Liver (tissue), 9 donors: ENCODE data around the gene KLF1. TPM values are rescaled to one million over a fixed set of nuclear protein-coding genes. Genes with fewer than 3 reads are reported as not detected.

ENCODE experiments used
- DNase-seq: peaks from one replicate; pipeline ENCODE4 v3.0.0-alpha.2; 2017; ENCODE audit warnings: low spot score
- H3K27ac ChIP-seq, 2 donors: one replicate each; pipeline ENCODE4 v1.7.0; 2013; ENCODE audit warnings: inconsistent platforms in 2 of 2, low read length in 2 of 2, control low read depth in 1 of 2, low read depth in 1 of 2, mild to moderate bottlenecking in 1 of 2
- H3K27me3 ChIP-seq, 4 donors: one replicate each; pipeline versions ENCODE4 v1.6.1 to v1.7.0; 2013; ENCODE audit warnings: low read length in 3 of 4, inconsistent platforms in 1 of 4, mild to moderate bottlenecking in 1 of 4, moderate library complexity in 1 of 4; ENCODE audit not compliant: control insufficient read depth in 4 of 4, insufficient read depth in 4 of 4
- H3K36me3 ChIP-seq, 4 donors: one replicate each; pipeline versions ENCODE4 v1.6.1 to v1.7.0; 2013; ENCODE audit warnings: low read length in 3 of 4, mild to moderate bottlenecking in 3 of 4, low read depth in 1 of 4, moderate library complexity in 1 of 4; ENCODE audit not compliant: control insufficient read depth in 4 of 4, insufficient read depth in 3 of 4
- H3K4me1 ChIP-seq, 4 donors: one replicate each; pipeline versions ENCODE4 v1.6.1 to v1.7.0; 2013; ENCODE audit warnings: low read length in 3 of 4, mild to moderate bottlenecking in 3 of 4, moderate library complexity in 1 of 4; ENCODE audit not compliant: control insufficient read depth in 4 of 4, insufficient read depth in 4 of 4
- H3K4me3 ChIP-seq, 3 donors: one replicate each; pipeline versions ENCODE4 v1.6.1 to v1.7.0; 2013; ENCODE audit warnings: low read length in 3 of 3, control low read depth in 1 of 3, low read depth in 1 of 3, mild to moderate bottlenecking in 1 of 3
- H3K9ac ChIP-seq, 2 donors: one replicate each; pipeline ENCODE4 v1.7.0; 2013; ENCODE audit warnings: low read length in 2 of 2, mild to moderate bottlenecking in 2 of 2, moderate library complexity in 2 of 2, control low read depth in 1 of 2, low read depth in 1 of 2
- H3K9me3 ChIP-seq, 4 donors: one replicate each; pipeline versions ENCODE4 v1.6.1 to v1.7.0; 2013; ENCODE audit warnings: low read length in 3 of 4; ENCODE audit not compliant: control insufficient read depth in 4 of 4
- ATF3 ChIP-seq: IDR thresholded peaks from 2 replicates; pipeline ENCODE4 v1.6.1; 2016; ENCODE audit warnings: antibody characterized with exemption
- CTCF ChIP-seq: fragments of 150-350 bp; IDR thresholded peaks from 2 replicates; pipeline ENCODE4 v1.5.1; 2017; ENCODE audit warnings: improper control_type of control experiment, low read depth, low read length; ENCODE audit not compliant: missing input control
- FOXA1 ChIP-seq: IDR thresholded peaks from 2 replicates; pipeline ENCODE4 v1.6.1; 2016; ENCODE audit warnings: antibody characterized with exemption
- FOXA2 ChIP-seq: IDR thresholded peaks from 2 replicates; pipeline ENCODE4 v1.6.1; 2016; ENCODE audit warnings: antibody characterized with exemption
- GABPA ChIP-seq, 2 donors: IDR thresholded peaks in 1 of 2; conservative IDR thresholded peaks in 1 of 2; 2 replicates each; pipeline ENCODE4 v1.6.1; 2016; ENCODE audit warnings: antibody characterized with exemption in 2 of 2, mild to moderate bottlenecking in 1 of 2, moderate library complexity in 1 of 2
- HNF4G ChIP-seq: IDR thresholded peaks from 2 replicates; pipeline ENCODE4 v1.6.1; 2016; ENCODE audit warnings: antibody characterized with exemption
- JUND ChIP-seq, 2 donors: IDR thresholded peaks; 2 replicates each; pipeline ENCODE4 v1.6.1; 2016; ENCODE audit warnings: antibody characterized with exemption in 2 of 2
- MAX ChIP-seq: IDR thresholded peaks from 2 replicates; pipeline ENCODE4 v1.6.1; 2016; ENCODE audit warnings: antibody characterized with exemption
- NR2F2 ChIP-seq: IDR thresholded peaks from 2 replicates; pipeline ENCODE4 v1.6.1; 2016; ENCODE audit warnings: antibody characterized with exemption
- RAD21 ChIP-seq, 2 donors: IDR thresholded peaks; 2 replicates each; pipeline ENCODE4 v1.6.1; 2016; ENCODE audit warnings: antibody characterized with exemption in 2 of 2, mild to moderate bottlenecking in 2 of 2
- REST ChIP-seq: IDR thresholded peaks from 2 replicates; pipeline ENCODE4 v1.6.1; 2016; ENCODE audit warnings: antibody characterized with exemption, mild to moderate bottlenecking
- RXRA ChIP-seq, 2 donors: IDR thresholded peaks; 2 replicates each; pipeline ENCODE4 v1.6.1; 2017 to 2018; ENCODE audit warnings: antibody characterized with exemption in 2 of 2, mild to moderate bottlenecking in 1 of 2
- SP1 ChIP-seq: IDR thresholded peaks from 2 replicates; pipeline ENCODE4 v1.6.1; 2018; ENCODE audit warnings: antibody characterized with exemption, mild to moderate bottlenecking
- YY1 ChIP-seq: IDR thresholded peaks from 2 replicates; pipeline ENCODE4 v1.6.1; 2016; ENCODE audit warnings: antibody characterized with exemption, mild to moderate bottlenecking
- ZBTB33 ChIP-seq: IDR thresholded peaks from 2 replicates; pipeline ENCODE4 v1.6.1; 2016; ENCODE audit warnings: antibody characterized with exemption
- WGBS: extraction: QIAGEN DNeasy Blood & Tissue Kit; methylation state at CpG from one replicate; pipeline ENCODE4 v1.1.7; 2013; 5-methylcytosine and 5-hydroxymethylcytosine counted together
- polyA plus RNA-seq, 2 donors: library from polyadenylated mRNA; stranded (reverse) in 1 of 2; unstranded in 1 of 2; fragments of 200-250 nt in 1 of 2; fragments of >200 nt in 1 of 2; fragmentation: Nextera tagmentation in 1 of 2; extraction: Ambion mirVana in 1 of 2; gene quantifications; one replicate each; pipeline versions ENCODE4 v1.2.1 to v1.2.3, GENCODE V29; 2013 to 2015
- total RNA-seq, 2 donors: library from RNA; depleted of rRNA; stranded (reverse); fragments of >200 nt; gene quantifications; one replicate each; pipeline ENCODE4 v1.2.3, GENCODE V29; 2014
- donor health status: healthy.
- donor health status: healthy.
- donor health status: healthy.
- donor health status: healthy.
- donor health status: healthy.

Gene KLF1
- total and polyA plus RNA-seq, 4 donors, result 234 TPM; not detected in 3

- no peak overlapping the region for H3K4me3 ChIP-seq
- DNase-seq, result no peak
- 56% methylated on average over 1 of the region's 1 CpG for WGBS
Observed at GRCh38 chr19:12856653-12857052, 30.3 kb downstream of the KLF1 start.

More at GRCh38 chr19:12856653-12857052, 30.3 kb downstream of the KLF1 start:
- TF ChIP-seq ZBTB33 (no peak), GABPA (IDR thresholded peaks at IDR 0.05 in 1 of 2, conservative IDR thresholded peaks at IDR 0.05 in 1 of 2) (no peak), MAX (no peak), RAD21 (IDR thresholded peaks at IDR 0.05) (no peak), HNF4G (no peak), REST (no peak), YY1 (no peak), CTCF (no peak), JUND (IDR thresholded peaks at IDR 0.05) (no peak), SP1 (no peak), ATF3 (no peak), FOXA1 (no peak), RXRA (IDR thresholded peaks at IDR 0.05) (no peak), NR2F2 (no peak), FOXA2 (no peak)
- Histone ChIP-seq H3K27me3 (no peaks in the 10 kb centered on the region), H3K27ac (no peak overlapping the region), H3K9me3 (no peaks in the 10 kb centered on the region), H3K9ac (no peak overlapping the region), H3K4me1 (no peaks in the 10 kb centered on the region), H3K36me3 (no peaks in the 10 kb centered on the region)
